Transverse colon (tissue), 4 donors: ENCODE measurements around the gene PHF12. TPM values are rescaled to one million over a fixed set of nuclear protein-coding genes. Genes with fewer than 3 reads are reported as not detected.

Experiments used
- DNase-seq: peaks from one replicate; pipeline ENCODE4 v3.0.0-alpha.2; 2019
- H3K27ac ChIP-seq, 4 donors: fragments of 200-600 bp; sonication (generic); 2 replicates each; pipeline ENCODE4 v1.5.1; 2016 to 2018; ENCODE audit warnings: inconsistent platforms in 4 of 4
- H3K27me3 ChIP-seq: fragments of 200-600 bp; sonication (generic); 2 replicates; pipeline ENCODE4 v1.5.1; 2017; ENCODE audit warnings: inconsistent platforms
- H3K36me3 ChIP-seq, 4 donors: fragments of 200-600 bp; sonication (generic); 2 replicates each; pipeline ENCODE4 v1.5.1; 2017 to 2019; ENCODE audit warnings: inconsistent platforms in 4 of 4
- H3K4me1 ChIP-seq, 4 donors: fragments of 200-600 bp; sonication (generic); 2 replicates each; pipeline ENCODE4 v1.5.1; 2017 to 2020; ENCODE audit warnings: inconsistent platforms in 4 of 4
- H3K4me3 ChIP-seq, 4 donors: fragments of 200-600 bp; sonication (generic); 1 replicate in 1 of 4; 2 replicates in 3 of 4; pipeline versions ENCODE4 v1.5.1 to v1.6.1; 2017 to 2019; ENCODE audit warnings: inconsistent platforms in 4 of 4
- H3K9me3 ChIP-seq, 2 donors: fragments of 200-600 bp; sonication (generic); 2 replicates each; pipeline ENCODE4 v1.5.1; 2017 to 2019; ENCODE audit warnings: inconsistent platforms in 2 of 2
- EP300 ChIP-seq: sonication (generic); formaldehyde crosslinking; IDR thresholded peaks from one replicate; pipeline ENCODE4 v1.6.1; 2017; ENCODE audit warnings: antibody characterized with exemption, low read depth
- POLR2A ChIP-seq: fragments of 450-650 bp; IDR thresholded peaks from one replicate; pipeline ENCODE4 v1.6.1; 2016; ENCODE audit warnings: antibody characterized with exemption, mild to moderate bottlenecking, moderate library complexity
- POLR2AphosphoS5 ChIP-seq, 3 donors: sonication (generic); formaldehyde crosslinking; IDR thresholded peaks; one replicate each; pipeline ENCODE4 v1.6.1; 2016; ENCODE audit warnings: antibody characterized with exemption in 3 of 3
- WGBS, 2 donors: methylation state at CpG; one replicate each; pipeline ENCODE4 v1.1.5; 2018; ENCODE audit warnings: low coverage in 1 of 2; 5-methylcytosine and 5-hydroxymethylcytosine counted together
- in situ Hi-C, 4 donors: fragments of 200-750 bp; cut with MboI; loops; one replicate each; pipeline versions ENCODE4 v1.15.0 to v1.15.1; 2017; ENCODE audit warnings: low sequenced_read_pairs in 3 of 4, low pct_ligation_motif_present in 1 of 4, low pct_unique_long_range_greater_than_20kb in 1 of 4
- intact Hi-C: fragments of 100-400 bp; cut with DNase I; formaldehyde crosslinking; loops from one replicate; pipeline ENCODE4 v1.15.1; 2023; ENCODE audit warnings: low total_unique reads
- total RNA-seq, 4 donors: library from RNA; depleted of rRNA; stranded (reverse); fragments of >200 nt; gene quantifications; one replicate each; pipeline ENCODE4 v1.1.0, GENCODE V29; 2016
- TF ChIP-seq, protein P1 (sequence below), 5 experiments: fragments of 200-600 bp in 3 of 5; fragments of 450-650 bp in 2 of 5; sonication (generic) in 3 of 5; IDR thresholded peaks; 1 replicate in 2 of 5; 2 replicates in 3 of 5; pipeline ENCODE4 v1.5.1; 2016 to 2017; ENCODE audit warnings: antibody characterized with exemption in 5 of 5, inconsistent platforms in 3 of 5, mild to moderate bottlenecking in 2 of 5, moderate library complexity in 1 of 5

PHF12 gene
- total RNA-seq, 4 donors from 2014 or later = 43.5 to 134 (median 60.5) TPM

GRCh38 chr17:28920201-28920600 lies 31.1 kb downstream of the PHF12 start:
- Histone ChIP-seq H3K36me3 (peaks cover 0 to 73% (median 36%) of the 10 kb centered on the region in 4 donors), H3K4me1 (no peaks in the 10 kb centered on the region), H3K9me3 (no peaks in the 10 kb centered on the region), H3K4me3 (no peak overlapping the region), H3K27ac (no peak overlapping the region), H3K27me3 (no peaks in the 10 kb centered on the region)
- intact Hi-C loops (no loop called here), in situ Hi-C loops (loop anchor here in 2 of 4 donors (25.0 kb wide), 1 partner anchor 158 kb away; no protein-coding TSS in a partner anchor)
- TF ChIP-seq EP300 = no peak
- no peak for TF ChIP-seq POLR2A
- no peak for TF ChIP-seq POLR2AphosphoS5 (IDR thresholded peaks at IDR 0.05)
- TF ChIP-seq, protein P1, sequence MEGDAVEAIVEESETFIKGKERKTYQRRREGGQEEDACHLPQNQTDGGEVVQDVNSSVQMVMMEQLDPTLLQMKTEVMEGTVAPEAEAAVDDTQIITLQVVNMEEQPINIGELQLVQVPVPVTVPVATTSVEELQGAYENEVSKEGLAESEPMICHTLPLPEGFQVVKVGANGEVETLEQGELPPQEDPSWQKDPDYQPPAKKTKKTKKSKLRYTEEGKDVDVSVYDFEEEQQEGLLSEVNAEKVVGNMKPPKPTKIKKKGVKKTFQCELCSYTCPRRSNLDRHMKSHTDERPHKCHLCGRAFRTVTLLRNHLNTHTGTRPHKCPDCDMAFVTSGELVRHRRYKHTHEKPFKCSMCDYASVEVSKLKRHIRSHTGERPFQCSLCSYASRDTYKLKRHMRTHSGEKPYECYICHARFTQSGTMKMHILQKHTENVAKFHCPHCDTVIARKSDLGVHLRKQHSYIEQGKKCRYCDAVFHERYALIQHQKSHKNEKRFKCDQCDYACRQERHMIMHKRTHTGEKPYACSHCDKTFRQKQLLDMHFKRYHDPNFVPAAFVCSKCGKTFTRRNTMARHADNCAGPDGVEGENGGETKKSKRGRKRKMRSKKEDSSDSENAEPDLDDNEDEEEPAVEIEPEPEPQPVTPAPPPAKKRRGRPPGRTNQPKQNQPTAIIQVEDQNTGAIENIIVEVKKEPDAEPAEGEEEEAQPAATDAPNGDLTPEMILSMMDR (IDR thresholded peaks at IDR 0.05) = no peak
- DNase-seq = no peak

GRCh38 chr17:28918295-28918694 lies 33.0 kb downstream of the PHF12 start:
- in situ Hi-C loops = loop anchor here in 3 of 4 donors (10.0 to 25.0 kb wide), 2 partner anchors 156 to 163 kb away; no protein-coding TSS in a partner anchor
- 80% methylated on average over 2 of the region's 2 CpGs; no CpG with 5 or more reads in 1 of the 2 donors for WGBS, 2 donors
- no peaks in the 10 kb centered on the region for H3K27me3 ChIP-seq
- no peak for DNase-seq
- no peaks in the 10 kb centered on the region for H3K4me1 ChIP-seq
- TF ChIP-seq EP300 = no peak
- TF ChIP-seq, protein P1 (IDR thresholded peaks at IDR 0.05) = no peak
- TF ChIP-seq POLR2A = no peak
- TF ChIP-seq POLR2AphosphoS5 (IDR thresholded peaks at IDR 0.05) = no peak
- no peaks in the 10 kb centered on the region for H3K9me3 ChIP-seq
- intact Hi-C loops = no loop called here
- H3K27ac ChIP-seq = no peak overlapping the region
- peaks cover 0 to 77% (median 31%) of the 10 kb centered on the region in 4 donors for H3K36me3 ChIP-seq
- no peak overlapping the region for H3K4me3 ChIP-seq

DNA sequence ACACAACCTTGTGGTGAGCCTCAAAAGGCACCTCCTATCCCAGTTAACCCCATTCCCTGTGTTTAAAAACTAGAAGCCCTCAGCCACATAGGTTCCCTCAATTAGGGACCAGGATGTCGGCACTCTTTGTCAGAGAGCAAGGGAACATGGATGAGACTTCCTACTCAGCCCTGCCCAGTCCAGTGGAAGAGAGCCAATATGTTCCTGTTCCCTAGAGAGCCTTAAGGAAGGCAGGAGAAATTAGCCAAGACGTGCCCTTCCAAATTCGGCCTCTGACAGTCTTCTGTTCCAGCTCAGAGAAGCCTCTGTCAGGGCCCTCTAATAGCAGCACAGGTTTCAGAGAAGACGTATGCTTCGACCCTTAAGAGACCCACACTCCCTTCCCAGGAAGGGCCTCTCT lies 33.9 kb downstream of the PHF12 start:
- in situ Hi-C loops (loop anchor here in 3 of 4 donors (10.0 to 25.0 kb wide), 2 partner anchors 155 to 163 kb away; no protein-coding TSS in a partner anchor), intact Hi-C loops (no loop called here)
- no peak overlapping the region for H3K27ac ChIP-seq
- 79% methylated on average over 5 of the region's 5 CpGs; no CpG with 5 or more reads in 1 of the 2 donors for WGBS, 2 donors
- no peaks in the 10 kb centered on the region for H3K27me3 ChIP-seq
- no peak overlapping the region for H3K4me3 ChIP-seq
- peaks cover 0 to 76% (median 28%) of the 10 kb centered on the region in 4 donors for H3K36me3 ChIP-seq
- TF ChIP-seq POLR2A (no peak), POLR2AphosphoS5 (IDR thresholded peaks at IDR 0.05) (no peak), EP300 (no peak)
- TF ChIP-seq, protein P1 (IDR thresholded peaks at IDR 0.05) = no peak
- H3K9me3 ChIP-seq = no peaks in the 10 kb centered on the region
- H3K4me1 ChIP-seq = peaks cover 3 to 5% (median 4%) of the 10 kb centered on the region in 4 donors
- DNase-seq = no peak

GRCh38 chr17:28917029-28917428 lies 34.3 kb downstream of the PHF12 start:
- peaks cover 5 to 9% (median 7%) of the 10 kb centered on the region in 4 donors for H3K4me1 ChIP-seq
- TF ChIP-seq EP300 (no peak), POLR2AphosphoS5 (IDR thresholded peaks at IDR 0.05) (no peak), POLR2A (no peak)
- TF ChIP-seq, protein P1 (IDR thresholded peaks at IDR 0.05) = no peak
- no peak overlapping the region for H3K27ac ChIP-seq
- WGBS, 2 donors = 81 to 91% methylated on average over 3 to 12 of the region's 12 CpGs
- H3K36me3 ChIP-seq = peaks cover 0 to 78% (median 29%) of the 10 kb centered on the region in 4 donors
- intact Hi-C loops (no loop called here), in situ Hi-C loops (loop anchor here in 3 of 4 donors (10.0 to 25.0 kb wide), 2 partner anchors 155 to 162 kb away; no protein-coding TSS in a partner anchor)
- H3K27me3 ChIP-seq = no peaks in the 10 kb centered on the region
- no peak for DNase-seq
- H3K4me3 ChIP-seq = no peak overlapping the region
- no peaks in the 10 kb centered on the region for H3K9me3 ChIP-seq
